TTC549 (cell line): ENCODE data around the gene IL19.
"Not testable (repeated sequence)": the region's sequence is repeated elsewhere in the genome, so short reads cannot be mapped to it uniquely, and the experiment has no call there.

Source experiments
- FAIRE-seq: peaks from 2 replicates; lab custom pipeline; 2012; peaks lifted over from hg19 to GRCh38; lab: Jason Lieb, UNC

The IL19 gene

DNA sequence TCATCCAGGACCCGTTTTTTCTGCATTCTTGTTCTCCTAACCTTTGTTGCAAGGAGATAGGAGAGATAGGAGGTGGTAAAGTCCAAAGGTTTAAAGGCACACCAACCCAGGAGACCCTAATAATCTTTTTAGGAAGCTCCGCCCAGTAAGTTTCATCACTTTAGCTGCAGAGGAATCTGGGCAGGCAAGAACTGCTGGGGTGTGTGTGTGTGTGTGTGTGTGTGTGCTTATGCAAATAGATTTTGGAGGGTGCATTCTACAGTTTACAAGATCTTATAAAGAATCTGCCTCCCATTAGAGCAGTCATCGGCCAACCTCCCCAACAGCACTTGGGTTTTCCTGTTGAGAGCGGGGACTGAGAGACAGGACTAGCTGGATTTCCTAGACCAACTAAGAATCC lies 5.7 kb downstream of the IL19 start:
- FAIRE-seq = no peak

GRCh38 chr1:206778031-206778430 lies 7.5 kb downstream of the IL19 start:
- no peak for FAIRE-seq

DNA sequence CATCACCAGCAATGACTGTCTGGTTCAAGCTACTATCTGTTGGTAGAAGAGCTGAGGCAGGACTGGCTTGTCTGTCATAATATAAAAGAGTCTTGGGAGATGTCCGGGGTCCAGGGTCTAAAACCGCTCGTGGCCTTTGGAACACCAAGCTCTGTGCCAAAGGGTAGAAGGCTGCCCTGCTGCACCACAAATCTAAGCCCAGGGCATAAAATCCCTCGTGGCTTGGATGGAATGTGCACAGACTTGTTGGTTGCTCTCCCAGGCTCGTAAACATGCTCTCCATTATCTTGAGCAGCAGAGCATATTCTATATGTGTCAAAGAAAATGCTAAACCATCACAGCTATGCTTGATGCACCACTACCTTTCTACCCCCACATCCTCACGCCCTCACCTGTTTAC lies 8.3 kb downstream of the IL19 start:
- not testable (repeated sequence) for FAIRE-seq

DNA sequence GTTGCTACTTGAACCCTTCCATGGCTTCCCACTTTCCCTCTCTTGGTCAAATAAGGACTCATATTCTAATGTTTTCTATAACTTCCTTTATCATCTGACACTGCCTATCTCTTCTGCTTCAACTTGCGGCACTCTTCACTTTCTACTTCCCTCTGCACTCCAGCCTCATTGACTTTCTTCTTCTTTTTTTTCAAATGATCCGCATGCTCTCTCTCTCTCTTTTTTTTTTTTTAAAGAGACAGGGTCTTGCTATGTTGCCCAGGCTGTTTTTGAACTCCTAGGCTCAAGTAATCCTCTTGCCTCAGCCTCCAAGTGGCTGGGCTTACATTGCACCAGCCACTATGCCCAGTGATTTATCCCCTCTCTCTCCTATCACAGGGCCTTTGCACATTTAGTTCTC lies 9.1 kb downstream of the IL19 start:
- no peak for FAIRE-seq

DNA sequence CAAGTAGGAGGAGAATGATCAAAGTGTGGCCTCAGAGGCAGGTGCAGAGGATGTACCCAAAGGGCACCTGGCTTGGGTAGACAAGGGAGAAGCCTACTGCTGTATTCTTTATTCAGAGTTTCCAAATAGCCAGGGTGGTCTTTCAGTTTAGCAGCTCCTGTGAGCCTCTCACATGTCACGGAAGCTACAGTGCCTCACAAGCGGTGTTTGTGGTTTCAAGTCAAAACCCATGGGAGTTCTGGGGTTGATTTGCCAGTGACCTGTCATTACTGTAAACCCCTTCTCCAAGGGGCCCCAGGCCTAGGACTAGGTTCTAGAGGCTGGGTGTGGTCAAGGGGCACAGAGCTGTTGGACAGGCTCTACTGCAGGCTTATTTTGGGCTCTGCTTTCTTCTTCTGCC lies 11.9 kb downstream of the IL19 start:
- FAIRE-seq = no peak

- FAIRE-seq = no peak
Measured at GRCh38 chr1:206783506-206783905, 12.9 kb downstream of the IL19 start.

DNA sequence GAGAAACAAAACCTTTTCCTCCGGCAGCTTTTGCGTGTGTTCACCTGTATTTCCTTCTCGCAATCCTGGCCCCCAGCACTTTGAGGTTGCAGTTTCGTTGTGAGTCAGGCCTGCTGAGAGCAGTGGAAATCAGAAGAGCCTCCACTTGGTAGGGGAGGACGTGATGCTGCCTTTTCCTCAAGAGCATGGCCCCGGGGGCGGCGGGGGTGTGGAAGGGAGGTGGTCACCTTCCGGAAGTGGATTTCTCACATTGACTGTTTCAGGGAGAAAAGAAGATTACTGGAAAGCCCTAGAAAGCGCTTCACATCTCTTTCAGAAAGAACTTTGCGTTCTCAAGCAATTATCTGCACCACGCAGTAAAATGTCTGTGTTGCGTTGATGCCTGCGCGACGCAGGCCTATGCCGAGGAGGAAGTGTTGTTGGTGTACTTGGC lies 13.9 kb downstream of the IL19 start:
- FAIRE-seq = no peak

GRCh38 chr1:206785182-206785765 lies 14.7 kb downstream of the IL19 start:
- FAIRE-seq = no peak

GRCh38 chr1:206786212-206786886 lies 15.8 kb downstream of the IL19 start:
- FAIRE-seq = no peak

DNA sequence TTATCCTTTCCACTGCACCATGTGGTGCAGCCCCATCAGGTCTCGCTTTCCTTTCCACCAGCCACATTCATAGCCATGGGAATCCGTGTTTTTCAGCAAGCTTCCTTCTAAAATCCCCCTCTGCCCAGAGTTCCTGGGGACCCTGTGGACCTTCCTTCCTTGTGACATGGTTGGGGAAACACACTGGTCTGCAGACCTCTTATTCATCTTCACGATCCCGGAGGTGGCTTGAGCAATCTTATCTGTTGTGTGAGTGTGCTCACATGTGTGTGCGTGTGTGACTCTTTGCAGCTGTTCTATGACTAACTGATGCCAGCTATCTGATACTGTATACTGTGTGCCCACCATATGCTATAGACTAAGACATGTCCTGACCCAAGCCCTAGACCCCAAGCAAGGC lies 17.3 kb downstream of the IL19 start:
- no peak for FAIRE-seq

GRCh38 chr1:206788487-206789050 lies 18.0 kb downstream of the IL19 start:
- FAIRE-seq = no peak

GRCh38 chr1:206790502-206791250 lies 20.1 kb downstream of the IL19 start:
- FAIRE-seq = no peak

DNA sequence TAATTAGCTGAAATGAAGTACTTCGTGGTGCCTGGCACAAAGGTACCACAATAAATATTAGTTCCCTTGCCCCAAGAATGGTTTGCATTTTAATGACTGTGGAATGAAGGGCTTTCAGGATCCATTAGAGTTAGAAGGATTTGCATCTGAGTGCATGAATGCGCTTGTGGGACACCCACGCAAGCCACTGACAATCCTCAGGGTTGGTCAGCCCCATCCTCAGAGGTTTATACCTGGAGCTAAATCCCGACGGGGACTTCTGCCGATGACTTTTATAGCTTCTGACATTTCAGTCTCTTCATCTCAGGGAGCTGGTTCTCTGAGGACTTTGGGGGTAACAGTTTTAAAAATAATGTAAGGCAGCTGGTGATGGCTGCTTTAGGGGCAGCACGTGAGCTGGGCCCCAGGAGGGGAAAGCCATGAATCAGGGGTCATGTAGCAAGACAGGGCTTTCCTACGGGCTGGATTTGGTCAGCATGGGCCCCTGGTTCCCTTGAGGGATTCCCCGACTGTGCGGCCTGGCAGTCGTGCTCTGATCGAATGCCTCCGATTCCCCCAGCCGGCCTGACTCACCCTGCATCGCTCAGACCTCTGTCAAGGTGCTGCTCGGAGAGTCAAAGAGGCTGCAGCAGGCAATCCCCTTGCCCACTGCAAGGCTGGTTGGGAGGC lies 22.5 kb downstream of the IL19 start:
- FAIRE-seq = no peak

DNA sequence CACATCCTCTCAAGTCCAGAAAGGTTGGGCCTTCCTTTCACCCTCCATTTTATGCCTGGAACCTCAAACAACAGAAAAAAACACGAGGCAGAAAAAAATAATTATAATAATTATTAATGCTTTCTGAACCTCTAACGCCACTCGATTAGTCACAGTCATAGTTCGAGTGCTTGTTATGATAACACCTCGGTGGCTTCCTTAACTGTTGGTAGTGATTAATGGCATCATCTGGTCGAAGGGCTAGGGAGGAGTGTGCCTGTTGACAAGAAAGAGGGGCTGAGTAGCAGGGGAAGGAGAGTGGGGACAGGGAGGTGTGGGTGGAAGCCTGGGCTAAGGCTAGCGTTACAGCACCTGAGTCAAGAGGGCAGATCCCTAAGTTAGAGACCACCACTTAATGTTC lies 23.0 kb downstream of the IL19 start:
- no peak for FAIRE-seq

- FAIRE-seq = no peak
Measured at GRCh38 chr1:206794294-206794908, 23.8 kb downstream of the IL19 start.

DNA sequence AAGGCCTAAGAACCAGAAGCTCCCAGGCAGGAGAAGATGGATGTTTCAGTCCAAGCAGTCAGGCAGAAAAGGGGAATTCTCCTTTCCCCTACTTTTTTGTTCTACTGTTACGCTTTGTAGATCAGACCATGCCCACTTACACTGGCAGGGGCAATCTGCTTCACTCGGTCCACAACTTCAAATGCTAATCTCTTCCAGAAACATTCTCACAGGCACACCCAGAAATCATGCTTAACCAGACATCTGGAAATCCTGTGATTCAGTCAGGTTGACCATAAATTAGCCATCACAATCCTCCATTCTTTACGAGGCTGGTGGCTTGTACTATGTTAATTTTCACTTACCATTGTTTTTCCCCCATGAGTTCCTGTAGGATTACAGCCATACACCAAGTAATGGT lies 25.5 kb downstream of the IL19 start:
- FAIRE-seq = no peak

GRCh38 chr1:206796981-206797402 lies 26.4 kb downstream of the IL19 start:
- FAIRE-seq = no peak

DNA sequence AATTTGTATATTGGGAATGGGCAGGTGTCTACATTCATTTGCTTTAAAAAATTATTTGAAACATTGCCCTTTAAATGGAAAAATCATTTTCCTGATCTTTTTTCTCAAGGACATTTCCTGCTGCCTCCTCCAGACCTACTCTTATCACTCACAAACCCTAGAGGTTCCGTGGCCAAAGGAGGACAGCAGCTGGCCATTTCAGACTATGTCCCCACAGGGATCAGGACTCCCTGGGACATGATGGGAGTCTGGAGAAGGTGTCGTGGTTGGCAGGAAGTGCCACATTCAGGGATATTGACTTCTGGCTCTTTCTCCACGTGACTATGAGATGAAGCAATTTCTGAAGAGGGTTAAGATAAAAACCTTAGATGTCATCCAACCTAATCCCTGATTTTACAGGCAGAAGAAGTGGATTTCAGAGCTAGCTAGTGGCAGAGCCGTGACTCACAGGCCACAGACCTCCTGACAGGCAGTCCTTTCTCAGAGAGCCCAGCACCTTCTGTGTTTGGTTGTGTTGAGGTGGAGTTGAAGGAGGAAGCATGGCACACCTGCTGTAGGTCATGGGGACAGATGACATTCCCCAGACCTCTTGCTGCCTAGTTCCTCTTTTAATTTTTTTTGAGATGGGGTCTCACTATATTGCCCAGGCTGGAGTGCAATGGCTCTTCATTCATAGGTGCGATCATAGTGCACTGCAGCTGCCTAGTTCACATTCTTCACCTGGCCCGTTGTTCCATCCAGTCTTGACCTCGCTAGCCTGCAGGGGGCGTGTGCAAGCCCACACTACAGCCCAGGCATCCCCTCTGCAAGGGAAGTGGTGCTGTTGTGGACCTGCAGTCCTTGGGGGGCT lies 27.2 kb downstream of the IL19 start:
- no peak for FAIRE-seq

DNA sequence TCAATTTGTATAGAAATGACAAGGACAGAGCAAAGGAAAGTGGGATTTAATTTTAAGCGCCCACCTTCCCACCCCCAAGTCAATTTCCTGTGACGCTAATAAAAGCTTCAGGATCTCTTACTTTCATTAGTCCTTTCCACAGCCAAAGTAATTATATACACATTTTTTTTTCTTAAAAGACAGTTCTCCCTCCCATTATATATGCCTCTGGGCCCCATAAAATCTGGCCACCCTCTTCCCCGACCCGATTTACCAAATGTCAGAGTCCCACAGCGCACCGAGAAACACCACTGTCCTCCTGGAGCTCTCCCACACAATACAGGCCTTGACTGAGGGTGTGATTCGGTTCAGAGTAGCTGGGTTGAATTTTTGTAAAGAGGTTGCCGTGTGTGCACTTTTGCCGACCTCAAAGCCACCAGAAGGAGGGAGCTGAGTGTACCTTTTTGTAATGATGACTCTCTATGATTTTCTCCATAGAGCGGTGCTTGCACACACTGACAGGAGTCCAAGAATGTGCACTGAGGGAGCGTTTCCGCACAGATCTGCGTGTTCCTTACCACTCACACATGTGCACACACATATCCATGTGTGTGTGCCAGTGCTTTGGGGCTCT lies 27.9 kb downstream of the IL19 start:
- FAIRE-seq = no peak

- FAIRE-seq = no peak
Measured at GRCh38 chr1:206799311-206799710, 28.7 kb downstream of the IL19 start.

DNA sequence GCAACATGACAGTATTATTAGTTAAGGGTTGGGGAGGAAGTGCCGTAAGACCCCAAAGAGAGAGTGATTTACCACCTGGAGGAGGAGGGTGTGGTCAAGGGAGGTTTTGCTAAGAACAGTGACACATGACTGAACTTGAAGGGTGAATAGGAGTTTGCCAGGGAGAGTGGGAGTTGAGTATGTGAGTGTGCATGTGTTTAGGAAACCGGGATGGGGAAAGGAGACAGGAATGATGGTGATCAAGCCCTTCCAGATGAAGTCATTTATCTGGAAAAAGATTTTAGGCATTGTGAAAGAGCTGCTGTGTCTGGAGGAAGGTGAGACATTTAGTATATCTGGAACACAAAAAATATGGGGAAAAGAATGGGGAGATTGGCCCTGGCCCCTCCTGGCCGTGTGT lies 29.8 kb downstream of the IL19 start:
- no peak for FAIRE-seq
